HepG2 (cell line): ENCODE measurements around the gene DIAPH3. TPM values are rescaled to one million over a fixed set of nuclear protein-coding genes. Genes with fewer than 3 reads are reported as not detected.

Experiments
- AKAP8 ChIP-seq: sonication (generic); formaldehyde crosslinking; IDR thresholded peaks from 2 replicates; pipeline ENCODE4 v1.5.1; 2020; ENCODE audit warnings: mild to moderate bottlenecking, missing genetic modification reagents
- CEBPZ ChIP-seq: IDR thresholded peaks from 2 replicates; pipeline ENCODE4 v1.6.1; 2012; ENCODE audit warnings: low read length, improper control_type of control experiment
- CTCF ChIP-seq: sonication (generic); formaldehyde crosslinking; IDR thresholded peaks from 2 replicates; pipeline ENCODE4 v1.5.0; 2020; ENCODE audit warnings: mild to moderate bottlenecking, missing genetic modification reagents, moderate library complexity
- EP300 ChIP-seq, 3 experiments: sonication (generic) in 1 of 3; formaldehyde crosslinking in 1 of 3; IDR thresholded peaks; 2 replicates each; pipeline versions ENCODE4 v1.5.1 to v1.6.1; 2011 to 2020; ENCODE audit warnings: low read depth in 2 of 3, low read length in 2 of 3, borderline replicate concordance in 1 of 3, improper control_type of control experiment in 1 of 3, mild to moderate bottlenecking in 1 of 3, missing genetic modification reagents in 1 of 3, moderate library complexity in 1 of 3
- HOMEZ ChIP-seq: IDR thresholded peaks from 2 replicates; pipeline ENCODE4 v1.6.1; 2016; ENCODE audit warnings: low read depth
- HOXA5 ChIP-seq: sonication (generic); formaldehyde crosslinking; IDR thresholded peaks from 2 replicates; pipeline ENCODE4 v1.4.0; 2020; ENCODE audit warnings: missing genetic modification reagents
- IRF2 ChIP-seq: IDR thresholded peaks from 2 replicates; pipeline ENCODE4 v1.6.1; 2018; ENCODE audit warnings: missing genetic modification reagents, missing compliant biosample characterization
- NFATC3 ChIP-seq: sonication (generic); formaldehyde crosslinking; IDR thresholded peaks from 2 replicates; pipeline ENCODE4 v1.5.1; 2020; ENCODE audit warnings: mild to moderate bottlenecking, missing genetic modification reagents
- ONECUT2 ChIP-seq: sonication (generic); formaldehyde crosslinking; IDR thresholded peaks from 2 replicates; pipeline ENCODE4 v1.4.0; 2020; ENCODE audit warnings: missing genetic modification reagents
- PPARG ChIP-seq: conservative IDR thresholded peaks from 2 replicates; pipeline ENCODE4 v1.6.1; 2016; ENCODE audit warnings: missing biosample characterization, missing genetic modification reagents
- ZBTB42 ChIP-seq: sonication (generic); formaldehyde crosslinking; IDR thresholded peaks from 2 replicates; pipeline ENCODE4 v1.5.0; 2020; ENCODE audit warnings: mild to moderate bottlenecking, missing genetic modification reagents
- ZNF335 ChIP-seq: sonication (generic); formaldehyde crosslinking; IDR thresholded peaks from 2 replicates; pipeline ENCODE4 v1.4.0; 2020; ENCODE audit warnings: missing genetic modification reagents
- ZNF441 ChIP-seq: sonication (generic); formaldehyde crosslinking; IDR thresholded peaks from 2 replicates; pipeline ENCODE4 v1.7.0; 2021; ENCODE audit warnings: missing genetic modification reagents, borderline replicate concordance
- ZNF563 ChIP-seq: sonication (generic); formaldehyde crosslinking; IDR thresholded peaks from 2 replicates; pipeline ENCODE4 v1.8.0; 2022; ENCODE audit warnings: mild to moderate bottlenecking, moderate library complexity, missing genetic modification reagents
- ZNF768 ChIP-seq: sonication (generic); formaldehyde crosslinking; IDR thresholded peaks from 2 replicates; pipeline ENCODE4 v1.4.0; 2020; ENCODE audit warnings: missing genetic modification reagents
- polyA plus RNA-seq, 8 experiments: library from polyadenylated mRNA; depleted of rRNA in 3 of 8; stranded (reverse) in 7 of 8; unstranded in 1 of 8; fragments of >200 nt; fragmentation: Illumina TruSeq in 4 of 8; extraction: Trizol in 4 of 8; gene quantifications; 2 replicates each; pipeline versions ENCODE4 v1.2.1 to v1.2.3, GENCODE V29; 2011 to 2016; ENCODE audit warnings: low read depth in 4 of 8, missing spikeins in 1 of 8, mixed read lengths in 1 of 8; ENCODE audit not compliant: insufficient read depth in 1 of 8
- total RNA-seq, 5 experiments: library from RNA; depleted of rRNA; stranded (reverse); fragments of >200 nt; fragmentation: Illumina TruSeq; extraction: Trizol; gene quantifications; 2 replicates each; pipeline ENCODE4 v1.2.3, GENCODE V29; 2016; ENCODE audit warnings: low read depth in 1 of 5
- TF ChIP-seq, protein P1 (sequence below): sonication (generic); formaldehyde crosslinking; IDR thresholded peaks from 2 replicates; pipeline ENCODE4 v1.8.0; 2022; ENCODE audit warnings: mild to moderate bottlenecking, missing genetic modification reagents; ENCODE audit not compliant: insufficient replicate concordance
- TF ChIP-seq, protein P2 (sequence below): sonication (generic); formaldehyde crosslinking; IDR thresholded peaks from 2 replicates; pipeline ENCODE4 v1.9.0; 2021; ENCODE audit warnings: missing genetic modification reagents, borderline replicate concordance

Gene DIAPH3
- total and polyA plus RNA-seq, 2 of the 13 experiments (the other 11 are each of a cell fraction or from before 2014, with no cell fraction given), result 4.0 to 9.3 TPM

DNA sequence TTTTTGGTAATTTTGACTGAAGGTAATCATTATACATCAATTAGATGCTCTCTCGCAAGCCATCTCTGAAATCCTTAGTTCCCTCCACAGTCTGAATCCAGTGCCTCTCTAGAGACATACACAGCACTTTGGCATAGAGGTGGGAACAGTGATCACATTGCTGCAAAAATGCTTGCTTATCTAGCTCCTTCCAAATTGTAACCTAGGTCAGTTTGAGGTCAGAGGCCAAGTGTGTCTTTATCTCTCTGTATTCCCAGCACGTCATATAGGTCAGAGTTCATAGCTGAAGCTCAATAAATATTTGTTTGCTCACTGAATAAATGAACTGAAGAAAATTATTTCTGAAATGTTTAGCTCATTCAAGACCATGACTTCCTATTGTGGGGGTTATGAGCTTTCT lies 462.5 kb downstream of the DIAPH3 start (continued):
- TF ChIP-seq CEBPZ, result no peak
- TF ChIP-seq NFATC3 (CRISPR knock-in tag), result no peak
- TF ChIP-seq HOMEZ, result peak; percentile 46; the same call in 1 of the 2 replicates
- TF ChIP-seq HOXA5, result no peak
- TF ChIP-seq ONECUT2 (CRISPR knock-in tag), result no peak
- no peak for TF ChIP-seq AKAP8
- TF ChIP-seq ZNF441 (CRISPR knock-in tag), result no peak
- TF ChIP-seq ZNF563 (CRISPR knock-in tag), result no peak
- peak in 1 of 2 experiments; percentile 36; a peak in 1 of 4 replicates for TF ChIP-seq EP300 (IDR thresholded peaks at IDR 0.05; ENCODE audit: low read depth in 2 of 2, low read length in 2 of 2)
- TF ChIP-seq EP300 (CRISPR knock-in tag; IDR thresholded peaks at IDR 0.05; ENCODE audit: borderline replicate concordance), result no peak
- TF ChIP-seq, protein P1, sequence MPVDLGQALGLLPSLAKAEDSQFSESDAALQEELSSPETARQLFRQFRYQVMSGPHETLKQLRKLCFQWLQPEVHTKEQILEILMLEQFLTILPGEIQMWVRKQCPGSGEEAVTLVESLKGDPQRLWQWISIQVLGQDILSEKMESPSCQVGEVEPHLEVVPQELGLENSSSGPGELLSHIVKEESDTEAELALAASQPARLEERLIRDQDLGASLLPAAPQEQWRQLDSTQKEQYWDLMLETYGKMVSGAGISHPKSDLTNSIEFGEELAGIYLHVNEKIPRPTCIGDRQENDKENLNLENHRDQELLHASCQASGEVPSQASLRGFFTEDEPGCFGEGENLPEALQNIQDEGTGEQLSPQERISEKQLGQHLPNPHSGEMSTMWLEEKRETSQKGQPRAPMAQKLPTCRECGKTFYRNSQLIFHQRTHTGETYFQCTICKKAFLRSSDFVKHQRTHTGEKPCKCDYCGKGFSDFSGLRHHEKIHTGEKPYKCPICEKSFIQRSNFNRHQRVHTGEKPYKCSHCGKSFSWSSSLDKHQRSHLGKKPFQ (CRISPR knock-in tag), result no peak
- no peak for TF ChIP-seq ZBTB42 (CRISPR knock-in tag)
- no peak for TF ChIP-seq CTCF
- no peak for TF ChIP-seq ZNF768 (CRISPR knock-in tag)
- no peak for TF ChIP-seq IRF2 (CRISPR knock-in tag)
- TF ChIP-seq, protein P2, sequence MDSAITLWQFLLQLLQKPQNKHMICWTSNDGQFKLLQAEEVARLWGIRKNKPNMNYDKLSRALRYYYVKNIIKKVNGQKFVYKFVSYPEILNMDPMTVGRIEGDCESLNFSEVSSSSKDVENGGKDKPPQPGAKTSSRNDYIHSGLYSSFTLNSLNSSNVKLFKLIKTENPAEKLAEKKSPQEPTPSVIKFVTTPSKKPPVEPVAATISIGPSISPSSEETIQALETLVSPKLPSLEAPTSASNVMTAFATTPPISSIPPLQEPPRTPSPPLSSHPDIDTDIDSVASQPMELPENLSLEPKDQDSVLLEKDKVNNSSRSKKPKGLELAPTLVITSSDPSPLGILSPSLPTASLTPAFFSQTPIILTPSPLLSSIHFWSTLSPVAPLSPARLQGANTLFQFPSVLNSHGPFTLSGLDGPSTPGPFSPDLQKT (CRISPR knock-in tag), result no peak
- no peak for TF ChIP-seq ZNF335 (CRISPR knock-in tag)
- TF ChIP-seq PPARG (CRISPR knock-in tag), result peak; percentile 81
